GM23248 (cell line): Measurements from ENCODE around the gene MKRN3.

Experiments used
- EZH2 ChIP-seq: fragments of 200-600 bp; sonication (generic); IDR thresholded peaks from 2 replicates; pipeline ENCODE4 v1.6.1; 2018; ENCODE audit warnings: antibody characterized with exemption, mild to moderate bottlenecking; ENCODE audit not compliant: insufficient read depth, poor library complexity, severe bottlenecking
- EZH2phosphoT487 ChIP-seq: fragments of 200-600 bp; sonication (generic); IDR thresholded peaks from 2 replicates; pipeline ENCODE4 v1.6.1; 2018; ENCODE audit warnings: antibody characterized with exemption, moderate library complexity, mild to moderate bottlenecking, low read depth; ENCODE audit not compliant: insufficient read depth

GRCh38 chr15:23546158-23546557, 19.3 kb upstream of the MKRN3 start:
- TF ChIP-seq EZH2 (no peak), EZH2phosphoT487 (no peak)
